ENCODE measurements around the gene FLNC. TPM values are rescaled to one million over a fixed set of nuclear protein-coding genes. Genes with fewer than 3 reads are reported as not detected.
A peak's percentile ranks its signal among the peaks of the same experiment; 100 is the strongest.

FLNC gene
- polyA plus RNA-seq, 3 donors = 0.01 TPM; not detected in 2

DNA sequence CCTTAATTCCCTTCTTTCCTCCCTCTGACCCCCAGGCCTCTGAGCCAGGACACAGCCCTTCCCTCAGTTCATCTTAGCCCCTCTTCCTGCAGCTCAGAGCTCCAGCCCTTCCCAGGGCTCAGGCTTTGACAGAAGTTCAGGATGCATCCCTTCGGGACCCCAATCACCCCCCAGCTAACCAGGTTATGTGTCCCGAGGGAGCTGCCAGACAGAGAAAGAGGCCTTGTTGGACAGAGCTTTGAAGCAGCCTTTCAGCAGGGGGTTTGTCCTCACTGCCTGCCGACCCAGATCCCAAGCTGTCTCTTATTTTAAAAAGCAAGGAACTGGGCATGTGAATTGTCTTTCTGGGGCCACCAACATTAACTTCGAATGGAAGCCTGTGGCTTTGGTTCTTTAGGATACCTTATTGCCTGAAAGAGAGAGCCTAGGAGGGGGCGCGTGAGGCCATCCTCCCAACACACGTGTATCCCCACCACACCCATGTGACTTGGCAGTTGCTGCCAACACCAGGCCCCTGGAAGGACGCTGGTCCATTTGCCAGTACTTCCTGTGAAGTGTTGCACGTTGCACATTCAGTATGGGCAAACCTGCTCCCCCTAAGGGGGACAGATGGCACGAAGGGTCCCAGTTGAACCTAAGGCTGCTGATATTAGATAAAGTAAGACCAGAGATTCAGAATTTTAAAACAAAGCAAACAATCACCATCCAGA is 37.6 kb upstream of the FLNC start:
- WGBS (ENCODE audit: insufficient coverage) = 52% methylated on average over 5 of the region's 10 CpGs
- peaks cover 19% of the 10 kb centered on the region for H3K4me1 Mint-ChIP-seq
- TF ChIP-seq, protein P1, sequence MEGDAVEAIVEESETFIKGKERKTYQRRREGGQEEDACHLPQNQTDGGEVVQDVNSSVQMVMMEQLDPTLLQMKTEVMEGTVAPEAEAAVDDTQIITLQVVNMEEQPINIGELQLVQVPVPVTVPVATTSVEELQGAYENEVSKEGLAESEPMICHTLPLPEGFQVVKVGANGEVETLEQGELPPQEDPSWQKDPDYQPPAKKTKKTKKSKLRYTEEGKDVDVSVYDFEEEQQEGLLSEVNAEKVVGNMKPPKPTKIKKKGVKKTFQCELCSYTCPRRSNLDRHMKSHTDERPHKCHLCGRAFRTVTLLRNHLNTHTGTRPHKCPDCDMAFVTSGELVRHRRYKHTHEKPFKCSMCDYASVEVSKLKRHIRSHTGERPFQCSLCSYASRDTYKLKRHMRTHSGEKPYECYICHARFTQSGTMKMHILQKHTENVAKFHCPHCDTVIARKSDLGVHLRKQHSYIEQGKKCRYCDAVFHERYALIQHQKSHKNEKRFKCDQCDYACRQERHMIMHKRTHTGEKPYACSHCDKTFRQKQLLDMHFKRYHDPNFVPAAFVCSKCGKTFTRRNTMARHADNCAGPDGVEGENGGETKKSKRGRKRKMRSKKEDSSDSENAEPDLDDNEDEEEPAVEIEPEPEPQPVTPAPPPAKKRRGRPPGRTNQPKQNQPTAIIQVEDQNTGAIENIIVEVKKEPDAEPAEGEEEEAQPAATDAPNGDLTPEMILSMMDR (IDR thresholded peaks at IDR 0.05) = no peak
- Histone ChIP-seq H3K4me1 (ENCODE audit: control insufficient read depth in 1 of 2, insufficient read depth in 2 of 2, low read length in 2 of 2) (peaks cover 19 to 21% of the 10 kb centered on the region in 2 donors), H2AFZ (ENCODE audit: insufficient read depth, low read depth, low read length, poor library complexity, severe bottlenecking) (no peak overlapping the region), H3K9me3 (replicated peaks in 1 of 2; ENCODE audit: control insufficient read depth in 1 of 2, insufficient read depth in 1 of 2, low read length in 2 of 2) (no peaks in the 10 kb centered on the region), H3K4me2 (replicated peaks; ENCODE audit: extremely low read depth, low read length, poor library complexity, severe bottlenecking) (no peak overlapping the region), H3K79me2 (ENCODE audit: insufficient read depth, low read length) (no peaks in the 10 kb centered on the region), H3K27me3 (ENCODE audit: control insufficient read depth in 2 of 2, insufficient read depth in 2 of 2, low read length in 2 of 2) (peaks cover 15 to 42% of the 10 kb centered on the region in 2 donors), H3K4me3 (replicated peaks in 1 of 3; ENCODE audit: low read depth in 2 of 3, low read length in 3 of 3) (no peak overlapping the region), H3K27ac (ENCODE audit: low read depth in 1 of 2, low read length in 2 of 2) (no peak overlapping the region), H3K36me3 (replicated peaks in 1 of 2; ENCODE audit: control insufficient read depth in 1 of 2, insufficient read depth in 2 of 2, low read length in 2 of 2) (no peaks in the 10 kb centered on the region), H3K9ac (ENCODE audit: insufficient read depth, low read length, poor library complexity, severe bottlenecking) (no peak overlapping the region), H4K20me1 (ENCODE audit: insufficient read depth, low read length) (no peaks in the 10 kb centered on the region)
- H3K4me3 Mint-ChIP-seq = peak overlapping the region; percentile 42 to 84
- peaks cover 0 to 8% (median 2%) of the 10 kb centered on the region in 7 donors for H3K9me3 Mint-ChIP-seq
- intact Hi-C loops (cut with micrococcal nuclease) = no loop called here
- peaks cover 0 to 4% of the 10 kb centered on the region in 2 donors for H3K36me3 Mint-ChIP-seq
- DNase-seq = no peak
- peaks cover 31 to 45% (median 44%) of the 10 kb centered on the region in 3 donors for H3K27me3 Mint-ChIP-seq (ENCODE audit: low read depth in 3 of 3)
- no peak overlapping the region for H3K27ac Mint-ChIP-seq

DNA sequence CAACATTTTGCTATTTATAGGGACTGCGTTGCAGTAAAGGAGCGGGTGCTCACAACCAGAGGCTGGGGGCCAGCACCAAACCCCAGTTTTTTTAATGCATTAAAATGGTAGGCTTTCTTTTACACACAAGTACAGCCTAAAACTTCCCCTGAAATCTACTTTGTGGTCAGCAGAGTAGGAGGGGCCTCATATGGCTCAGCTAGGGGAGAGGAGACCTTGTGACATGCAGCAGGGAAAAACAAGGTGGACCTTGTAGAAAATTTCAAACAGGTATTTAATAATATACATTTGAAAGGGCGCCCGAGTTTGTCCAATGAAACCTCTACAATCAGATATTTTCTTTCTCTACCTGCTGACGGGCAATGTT is 37.0 kb upstream of the FLNC start:
- no CpG with 5 or more reads among the region's 5 CpGs for WGBS (ENCODE audit: insufficient coverage)
- Histone ChIP-seq H3K9ac (ENCODE audit: insufficient read depth, low read length, poor library complexity, severe bottlenecking) (no peak overlapping the region), H3K36me3 (replicated peaks in 1 of 2; ENCODE audit: control insufficient read depth in 1 of 2, insufficient read depth in 2 of 2, low read length in 2 of 2) (no peaks in the 10 kb centered on the region), H3K79me2 (ENCODE audit: insufficient read depth, low read length) (no peaks in the 10 kb centered on the region), H2AFZ (ENCODE audit: insufficient read depth, low read depth, low read length, poor library complexity, severe bottlenecking) (no peak overlapping the region), H3K27me3 (ENCODE audit: control insufficient read depth in 2 of 2, insufficient read depth in 2 of 2, low read length in 2 of 2) (peaks cover 15 to 39% of the 10 kb centered on the region in 2 donors), H3K4me1 (ENCODE audit: control insufficient read depth in 1 of 2, insufficient read depth in 2 of 2, low read length in 2 of 2) (peaks cover 19 to 21% of the 10 kb centered on the region in 2 donors), H3K4me2 (replicated peaks; ENCODE audit: extremely low read depth, low read length, poor library complexity, severe bottlenecking) (no peak overlapping the region), H3K4me3 (replicated peaks in 1 of 3; ENCODE audit: low read depth in 2 of 3, low read length in 3 of 3) (no peak overlapping the region), H3K27ac (ENCODE audit: low read depth in 1 of 2, low read length in 2 of 2) (no peak overlapping the region), H4K20me1 (ENCODE audit: insufficient read depth, low read length) (no peaks in the 10 kb centered on the region), H3K9me3 (replicated peaks in 1 of 2; ENCODE audit: control insufficient read depth in 1 of 2, insufficient read depth in 1 of 2, low read length in 2 of 2) (no peaks in the 10 kb centered on the region)
- peaks cover 31 to 45% (median 44%) of the 10 kb centered on the region in 3 donors for H3K27me3 Mint-ChIP-seq (ENCODE audit: low read depth in 3 of 3)
- intact Hi-C loops (cut with micrococcal nuclease) = no loop called here
- TF ChIP-seq, protein P1 (IDR thresholded peaks at IDR 0.05) = no peak
- no peak for DNase-seq
- H3K36me3 Mint-ChIP-seq = peaks cover 0 to 4% of the 10 kb centered on the region in 2 donors
- peaks cover 0 to 8% (median 2%) of the 10 kb centered on the region in 7 donors for H3K9me3 Mint-ChIP-seq
- peaks cover 19% of the 10 kb centered on the region for H3K4me1 Mint-ChIP-seq
- H3K27ac Mint-ChIP-seq = no peak overlapping the region
- H3K4me3 Mint-ChIP-seq = peak overlapping the region in 1 of 2 donors; percentile 42
